LoVo (cell line): ENCODE measurements around the gene EFTUD2.
A peak's percentile ranks its signal among the peaks of the same experiment; 100 is the strongest.
"Not testable (repeated sequence)": the region's sequence is repeated elsewhere in the genome, so short reads cannot be mapped to it uniquely, and the experiment has no call there.

Source experiments
- DNase-seq: peaks from one replicate; pipeline ENCODE4 v3.0.0-alpha.2; 2016; ENCODE audit warnings: low spot score

Gene EFTUD2

DNA sequence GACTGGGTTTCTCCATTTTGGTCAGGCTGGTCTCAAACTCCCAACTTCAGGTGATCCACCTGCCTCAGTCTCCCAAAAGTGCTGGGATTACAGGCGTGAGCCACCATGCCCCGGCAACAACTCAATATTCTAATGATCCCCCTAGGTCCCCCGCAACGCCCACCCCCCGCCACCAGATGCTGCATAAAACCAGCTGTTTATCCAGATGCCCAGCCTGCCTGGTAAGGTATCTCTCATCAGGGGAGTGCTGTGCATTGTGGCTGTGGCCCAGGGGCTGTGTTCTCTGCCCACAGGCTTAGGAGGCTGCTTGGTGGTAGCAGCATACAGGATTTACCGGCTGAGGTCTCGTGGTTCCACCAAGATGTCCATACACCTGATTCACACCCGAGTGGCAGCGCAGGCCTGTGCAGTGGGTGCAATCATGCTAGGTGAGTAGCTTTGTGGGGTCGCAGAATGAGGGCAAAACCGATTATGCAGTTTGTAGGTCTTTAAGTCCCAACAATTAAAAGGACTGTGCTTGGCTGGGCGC is 50.2 kb downstream of the EFTUD2 start:
- DNase-seq = no peak

DNA sequence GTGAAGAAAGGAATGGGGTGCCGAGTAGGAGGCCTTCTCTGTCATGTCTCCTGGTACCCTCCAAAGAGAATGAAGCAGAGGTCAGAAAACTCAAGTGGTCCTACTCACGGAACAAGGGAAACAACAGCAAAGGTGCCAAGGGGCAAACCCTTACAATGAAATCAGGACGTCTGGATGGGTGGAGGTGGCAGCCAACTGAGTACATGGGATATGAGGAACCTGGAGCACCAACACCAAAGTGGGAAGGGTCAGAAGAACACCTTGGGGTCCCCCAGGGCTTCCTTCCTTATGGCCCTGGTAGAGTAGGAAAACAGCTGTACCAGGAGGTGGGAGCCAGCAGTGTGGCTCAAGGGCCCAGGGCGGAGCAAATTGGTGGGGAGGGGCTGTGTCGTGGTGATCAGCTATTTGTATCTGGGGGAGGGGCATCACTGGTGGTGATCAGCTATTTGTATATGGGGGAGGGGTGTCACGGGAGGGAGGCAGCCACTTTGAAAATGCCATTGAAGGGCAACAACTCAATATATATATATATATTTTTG is 50.9 kb downstream of the EFTUD2 start:
- DNase-seq = no peak

DNA sequence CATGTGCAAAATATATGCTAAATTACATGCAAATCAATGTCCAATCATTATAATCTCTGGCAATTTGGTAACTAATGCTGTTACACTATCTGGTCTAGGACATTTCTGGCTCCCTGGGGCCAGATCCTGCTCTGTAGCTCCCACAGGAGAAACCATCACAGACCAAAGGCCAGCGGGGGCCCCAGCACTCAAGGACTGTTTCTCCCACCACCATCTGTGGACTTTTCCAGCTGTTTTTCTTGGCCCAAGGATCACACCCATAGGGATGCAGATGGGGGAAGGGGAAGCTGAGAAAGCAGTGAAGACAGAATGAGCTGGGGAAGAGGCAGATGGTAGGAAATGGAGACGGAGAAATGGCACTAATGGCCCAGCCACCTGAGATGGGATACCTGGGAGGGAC is 51.7 kb downstream of the EFTUD2 start, which contains the start of gene HIGD1B:
HIGD1B (plus strand) TSS at position 298 of the 400 bp plus-strand sequence. CDS start 270 bp downstream, outside the sequence.
- DNase-seq = no peak

DNA sequence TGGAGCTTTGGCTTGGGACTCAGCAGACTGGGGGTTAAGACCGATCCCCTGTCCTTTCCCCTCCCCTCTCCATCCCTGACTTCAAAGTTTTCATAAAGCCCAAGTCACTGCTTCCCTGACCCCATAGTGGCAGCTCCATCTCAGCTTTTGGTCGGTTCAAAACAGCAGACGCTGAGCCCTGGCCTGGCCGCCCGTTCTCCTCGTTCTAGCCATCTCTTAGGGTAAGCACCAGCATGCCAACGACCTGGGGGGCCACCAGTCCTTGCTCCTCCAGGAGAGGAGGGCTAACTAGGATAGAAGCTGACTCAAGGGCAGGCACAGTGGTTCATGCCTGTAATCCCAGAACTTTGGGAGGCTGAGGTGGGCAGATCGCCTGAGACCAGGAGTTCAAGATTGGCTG is 53.0 kb downstream of the EFTUD2 start:
- no peak for DNase-seq

DNA sequence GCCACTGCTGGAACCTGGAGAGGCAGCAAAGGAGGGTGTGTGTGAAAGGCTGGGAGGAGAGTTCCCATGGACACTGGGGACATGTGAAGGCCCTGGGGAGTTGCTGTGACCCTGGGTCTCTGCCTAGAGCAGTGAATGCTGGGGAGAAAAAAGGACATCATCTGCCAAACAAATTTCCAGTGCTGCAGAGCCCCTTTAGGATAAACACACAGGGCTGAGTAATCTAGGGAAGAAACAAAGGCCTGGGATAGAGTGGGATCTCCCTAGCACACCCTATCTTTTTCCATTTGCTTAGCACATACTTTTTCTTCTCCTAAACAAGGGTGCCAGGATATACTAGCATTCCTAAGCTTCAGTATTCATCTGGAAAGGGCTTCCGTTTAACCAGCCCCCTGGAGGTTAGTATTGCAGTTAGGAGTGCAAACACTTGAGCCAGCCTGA is 54.8 kb downstream of the EFTUD2 start:
- no peak for DNase-seq

DNA sequence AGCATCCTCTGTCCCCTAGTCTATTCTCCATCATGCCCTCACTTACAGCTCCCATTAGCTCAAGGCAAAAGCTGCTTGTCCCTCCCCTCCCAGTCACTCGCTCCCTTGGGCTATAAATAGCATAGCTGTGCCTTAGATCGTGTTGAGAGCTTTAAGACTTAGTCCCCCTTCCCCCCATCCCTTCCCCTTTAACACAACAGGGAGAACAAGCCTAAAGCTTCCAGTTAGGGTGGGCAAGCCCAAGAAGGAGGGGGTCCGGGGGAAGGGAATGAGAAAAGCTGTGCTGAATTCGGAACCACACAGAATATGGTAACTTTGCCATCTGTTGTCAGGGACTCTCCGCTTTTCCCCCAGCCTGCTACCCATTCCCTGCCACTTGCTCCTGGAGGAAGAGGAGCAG is 56.5 kb downstream of the EFTUD2 start:
- no peak for DNase-seq

DNA sequence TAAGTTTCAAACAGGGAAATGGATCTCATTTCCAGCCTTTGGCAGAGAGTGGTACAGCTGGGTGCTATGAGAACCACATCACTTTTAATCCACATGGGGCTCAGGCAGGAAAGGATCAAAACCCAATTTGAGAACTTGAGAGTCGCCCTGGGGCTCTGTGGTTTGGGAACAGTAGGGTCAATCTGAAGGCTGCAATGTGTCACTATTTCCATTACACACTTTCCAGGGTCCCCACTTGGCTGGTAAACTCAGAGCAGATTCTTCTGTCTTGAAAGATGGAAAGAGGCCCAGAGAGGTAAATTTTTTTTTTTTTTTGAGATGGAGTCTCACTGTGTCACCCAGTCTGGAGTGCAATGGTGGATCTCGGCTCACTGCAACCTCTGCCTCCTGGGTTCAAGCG is 58.3 kb downstream of the EFTUD2 start:
- DNase-seq = no peak

DNA sequence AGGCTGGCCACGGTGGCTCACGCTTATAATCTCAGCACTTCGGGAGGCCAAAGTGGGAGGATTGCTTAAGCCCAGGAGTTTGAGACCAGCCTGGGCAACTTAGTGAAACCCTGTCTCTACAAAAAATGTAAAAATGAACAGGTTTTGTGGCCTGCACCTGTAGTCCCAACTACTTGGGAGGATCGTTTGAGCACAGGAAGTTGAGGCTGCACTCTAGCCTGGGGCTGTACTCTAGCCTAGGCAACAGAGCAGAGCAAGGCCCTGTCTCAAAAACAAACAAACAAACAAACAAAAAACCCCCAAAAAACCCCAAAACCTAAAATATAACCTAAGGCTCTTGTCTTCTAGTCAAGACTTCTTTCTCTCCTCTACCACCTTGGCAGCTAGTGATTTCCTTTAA is 59.0 kb downstream of the EFTUD2 start:
- no peak for DNase-seq

DNA sequence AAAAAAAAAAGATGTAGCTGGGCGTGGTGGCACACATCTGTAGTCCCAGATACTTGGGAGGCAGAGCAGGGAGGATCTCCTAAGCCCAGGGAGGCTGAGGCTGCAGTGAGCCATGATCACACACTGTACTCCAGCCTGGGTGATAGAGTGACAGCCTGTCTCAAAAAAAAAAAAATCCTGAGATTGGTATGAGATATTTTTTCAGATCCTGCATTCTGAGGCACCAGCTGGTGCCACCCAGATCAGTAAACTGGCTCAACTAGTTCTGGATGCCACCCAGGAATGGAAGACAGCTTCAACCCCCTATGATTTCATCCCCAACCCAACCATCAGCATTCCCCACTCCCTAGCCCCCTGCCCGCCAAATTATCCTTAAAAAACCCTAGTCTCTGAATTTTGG is 62.0 kb downstream of the EFTUD2 start:
- DNase-seq = no peak

DNA sequence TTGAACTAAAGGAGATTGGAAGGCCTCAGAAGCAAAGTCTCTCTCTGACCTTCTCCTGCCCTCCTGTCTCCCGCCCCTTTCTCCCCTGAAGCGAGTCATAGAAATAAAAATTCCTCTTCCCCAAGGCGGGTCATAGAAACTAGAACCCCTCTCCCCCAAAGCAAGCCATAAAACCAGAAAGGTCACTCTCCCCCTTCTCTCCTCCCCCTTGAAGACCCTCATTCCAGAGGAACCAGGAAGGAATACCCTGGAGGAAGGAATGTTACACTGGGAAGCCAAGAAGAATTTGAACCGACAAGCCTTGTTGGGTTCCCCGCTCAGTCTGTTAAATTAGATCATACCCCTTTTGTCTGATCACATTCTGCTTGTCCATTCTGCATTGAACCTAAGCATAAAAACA is 66.4 kb downstream of the EFTUD2 start:
- DNase-seq = no peak

DNA sequence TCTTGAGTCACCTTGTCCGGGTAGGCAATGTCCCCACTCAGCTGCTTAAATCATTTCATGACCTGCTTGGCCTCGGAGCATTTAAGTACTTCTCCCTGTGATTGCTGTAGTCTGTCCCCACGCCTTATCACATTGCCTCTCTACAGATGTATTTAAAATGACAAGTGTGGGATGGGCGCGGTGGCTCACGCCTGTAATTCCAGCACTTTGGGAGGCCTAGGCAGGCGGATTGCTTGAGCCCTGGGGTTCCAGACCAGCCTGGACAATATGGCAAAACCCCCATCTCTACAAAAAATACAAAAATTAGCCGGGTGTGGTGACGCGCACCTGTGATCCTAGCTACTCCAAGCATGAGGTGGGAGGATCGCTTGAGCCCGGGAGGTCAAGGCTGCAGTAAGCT is 67.9 kb downstream of the EFTUD2 start:
- DNase-seq = no peak

DNA sequence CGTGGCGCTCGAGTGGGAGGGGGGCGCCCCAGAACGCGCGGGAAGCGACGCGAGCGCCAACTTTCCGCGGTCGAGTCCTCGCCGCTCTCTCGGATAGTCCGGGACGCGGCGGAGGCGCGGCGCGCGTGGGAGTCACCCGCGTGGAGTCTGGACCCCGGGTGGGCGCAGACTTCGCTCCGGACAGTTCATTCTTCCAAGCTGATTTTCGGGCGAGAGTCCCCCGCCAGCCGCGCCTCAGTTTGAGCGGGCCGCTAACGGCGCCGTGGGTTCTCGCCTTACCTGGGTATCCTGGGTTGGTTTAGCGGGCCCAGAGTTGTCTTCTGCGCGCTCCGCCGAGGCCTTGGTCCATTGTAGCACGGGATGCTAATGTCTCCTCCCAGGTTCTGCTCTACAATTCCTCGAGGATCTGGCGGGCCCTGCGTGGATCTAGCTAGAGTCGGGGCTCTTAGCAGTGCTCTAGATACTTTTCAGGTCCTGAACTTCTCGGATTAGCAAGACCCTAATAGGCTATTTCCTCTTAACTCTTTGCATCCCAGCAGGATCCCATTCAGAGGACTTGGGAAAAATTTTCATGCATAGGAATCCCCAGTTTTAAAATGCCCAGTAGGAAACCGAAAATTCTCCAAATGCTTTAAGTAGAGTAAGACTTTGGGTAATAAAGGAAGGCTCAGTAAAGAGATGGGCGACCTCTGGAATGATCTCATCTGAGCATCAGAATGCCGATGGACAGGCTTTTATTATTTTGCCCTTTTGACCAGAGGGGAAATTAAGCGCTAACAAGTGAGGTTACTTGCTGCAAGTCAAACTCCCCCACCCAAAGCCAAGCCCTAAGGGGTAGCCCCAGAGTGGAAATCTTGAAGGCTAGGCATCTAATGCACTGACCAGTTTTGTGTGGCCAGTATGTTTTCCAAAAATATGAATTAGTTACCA is 68.6 kb downstream of the EFTUD2 start:
- DNase-seq = no peak

DNA sequence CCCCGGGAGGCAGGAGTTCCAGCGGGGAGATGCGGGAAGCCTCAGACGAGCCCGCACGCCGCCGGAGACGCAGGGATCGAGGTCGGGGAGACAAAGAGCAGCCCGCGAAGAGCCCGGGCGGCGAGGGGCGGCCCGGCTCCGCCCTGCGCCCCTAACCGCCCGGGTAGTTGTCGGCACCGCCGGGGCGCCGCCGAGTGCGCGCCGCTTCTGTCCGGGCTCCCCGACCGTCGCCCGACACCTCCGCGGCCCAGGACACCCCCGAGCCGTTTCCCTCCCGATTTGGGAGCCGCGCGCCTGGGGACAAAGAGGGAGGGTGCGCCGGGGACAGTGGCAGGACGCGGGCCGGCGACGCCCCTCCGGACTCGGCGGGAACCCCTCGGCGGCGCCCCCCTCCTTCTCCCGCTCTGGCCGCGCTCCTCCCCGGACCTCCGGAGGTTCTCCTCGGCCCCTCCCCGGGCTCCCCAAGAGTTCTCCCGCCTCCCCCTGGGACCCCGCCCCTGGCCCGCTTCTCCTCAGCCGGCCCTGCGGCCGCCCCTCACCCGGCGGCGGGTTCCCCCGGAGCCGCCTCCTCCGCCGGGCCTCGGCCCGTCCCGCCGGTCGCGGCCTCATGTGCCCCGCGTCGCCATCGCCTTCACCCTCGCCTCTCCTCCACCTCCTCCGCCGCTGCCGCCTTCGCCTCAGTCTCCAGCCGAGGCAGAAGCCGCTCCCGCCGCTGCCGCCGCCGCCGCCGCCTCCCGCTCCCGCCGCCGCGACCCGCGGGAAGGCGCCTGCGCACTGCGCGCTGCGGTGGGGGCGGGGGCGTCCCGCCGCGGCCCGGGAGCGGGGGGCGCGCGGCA is 69.5 kb downstream of the EFTUD2 start, which contains the start of gene GJC1:
GJC1 (minus strand) TSS at position 765 of the 836 bp plus-strand sequence. CDS start 24,470 bp downstream, outside the sequence.
- no peak for DNase-seq

DNA sequence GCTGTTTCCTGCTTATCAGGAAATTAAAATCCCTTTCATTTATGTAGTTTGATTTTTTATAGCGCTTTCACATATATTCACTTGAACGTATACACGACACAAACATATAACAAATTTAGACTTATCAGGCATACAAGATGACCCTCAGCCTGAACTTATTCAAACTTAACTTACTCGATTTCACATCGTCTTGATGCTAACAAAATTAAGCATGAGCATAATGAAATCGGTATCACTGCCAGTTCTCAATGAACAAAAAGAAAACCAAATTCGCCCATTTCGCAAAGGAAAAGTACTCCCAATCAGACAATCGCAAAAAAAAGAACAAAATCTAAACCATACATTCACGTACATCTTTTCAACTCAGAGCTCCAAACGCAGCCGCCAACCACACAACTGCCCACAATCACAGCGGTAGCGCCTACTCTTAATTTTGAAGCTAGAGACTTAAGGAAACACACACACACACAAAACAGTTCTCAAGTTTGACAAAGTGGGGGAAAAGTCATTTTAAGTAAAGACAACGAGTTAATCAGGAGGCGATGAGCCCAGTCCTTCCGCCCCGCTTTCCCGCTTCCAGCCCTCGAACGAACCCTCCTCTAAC is 70.2 kb downstream of the EFTUD2 start:
- DNase-seq = no peak

DNA sequence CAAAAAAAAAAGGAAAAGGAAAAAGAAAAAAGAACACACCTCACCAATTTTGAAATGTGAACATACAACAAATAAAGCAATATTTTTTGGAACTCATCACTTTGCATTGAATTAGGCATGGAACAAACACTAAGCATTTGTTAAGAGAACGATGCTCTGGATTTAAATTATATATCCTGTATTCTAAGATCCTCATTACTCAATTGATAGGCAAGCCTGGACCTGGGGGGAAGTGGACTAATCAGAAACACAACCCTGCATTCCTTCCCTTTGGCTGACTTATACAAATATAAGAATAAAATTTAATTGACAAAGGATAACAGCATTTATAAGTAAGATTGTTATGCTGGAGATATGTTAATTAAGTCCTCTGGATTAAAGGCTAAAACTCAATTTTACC is 71.4 kb downstream of the EFTUD2 start:
- DNase-seq = no peak

DNA sequence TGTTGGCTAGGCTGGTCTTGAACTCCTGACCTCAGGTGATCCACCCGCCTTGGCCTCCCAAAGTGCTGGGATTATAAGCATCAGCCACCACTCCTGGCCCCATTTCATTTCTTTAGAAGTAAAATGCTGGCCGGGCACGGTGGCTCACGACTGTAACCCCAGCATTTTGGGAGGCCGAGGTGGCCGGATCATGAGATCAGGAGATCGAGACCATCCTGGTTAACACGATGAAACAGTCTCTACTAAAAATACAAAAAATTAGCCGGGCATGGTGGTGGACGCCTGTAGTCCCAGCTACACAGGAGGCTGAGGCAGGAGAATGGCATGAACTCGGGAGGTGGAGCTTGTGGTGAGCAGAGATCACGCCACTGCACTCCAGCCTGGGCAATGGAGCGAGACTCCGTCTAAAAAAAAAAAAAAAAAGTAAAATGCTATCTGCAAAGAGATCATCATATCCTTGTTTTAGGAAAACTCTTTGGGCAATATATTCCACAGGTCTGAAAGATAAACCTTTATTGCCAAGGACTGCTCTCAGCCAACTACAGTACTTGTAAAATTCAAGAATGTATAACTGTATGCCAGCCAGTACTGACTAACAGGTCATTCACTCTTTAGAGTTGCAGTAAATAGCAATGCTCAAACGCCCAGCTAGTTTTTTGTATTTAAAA is 73.0 kb downstream of the EFTUD2 start:
- DNase-seq = no peak

DNA sequence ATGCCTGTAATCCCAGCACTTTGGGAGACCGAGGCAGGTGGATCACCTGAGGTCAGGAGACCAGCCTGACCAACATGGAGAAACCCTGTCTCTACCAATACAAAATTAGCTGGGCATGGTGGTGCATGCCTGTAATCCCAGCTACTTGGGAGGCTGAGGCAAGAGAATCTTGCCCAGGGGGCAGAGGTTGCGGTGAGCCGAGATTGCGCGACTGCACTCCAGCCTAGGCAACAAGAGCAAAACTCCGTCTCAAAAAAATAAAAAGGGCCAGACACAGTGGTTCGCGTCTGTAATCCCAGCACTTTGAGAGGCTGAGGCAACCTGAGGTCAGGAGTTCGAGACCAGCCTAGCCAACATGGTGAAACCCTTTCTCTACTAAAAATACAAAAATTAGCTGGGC is 74.0 kb downstream of the EFTUD2 start:
- not testable (repeated sequence) for DNase-seq

DNA sequence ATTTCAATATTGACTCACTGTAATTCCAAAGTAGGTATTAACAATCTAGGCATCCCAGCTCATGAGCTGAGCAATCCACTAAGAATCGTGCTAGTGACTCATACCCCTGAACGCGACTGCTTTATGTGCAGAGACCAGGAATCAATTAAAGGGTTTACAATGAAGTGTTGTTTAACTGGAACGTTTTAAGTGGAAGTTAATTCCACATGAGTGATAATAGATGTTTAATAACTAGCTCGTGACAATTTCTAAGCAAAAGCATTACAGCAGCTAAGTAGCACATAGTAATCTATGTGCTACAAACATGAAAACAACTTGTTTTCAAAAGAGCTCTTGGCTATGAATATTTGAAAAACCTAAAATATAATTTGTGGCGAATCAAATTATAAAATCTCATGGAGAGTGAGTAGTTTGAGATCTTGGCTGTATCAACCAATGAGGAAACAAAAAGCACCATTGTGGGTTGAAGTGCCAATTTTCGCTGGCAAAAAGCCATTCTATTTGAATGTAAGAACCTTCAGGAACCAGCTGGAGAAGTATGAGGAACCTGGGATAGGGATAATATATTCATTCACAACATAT is 78.5 kb downstream of the EFTUD2 start:
- peak; percentile 70 for DNase-seq

DNA sequence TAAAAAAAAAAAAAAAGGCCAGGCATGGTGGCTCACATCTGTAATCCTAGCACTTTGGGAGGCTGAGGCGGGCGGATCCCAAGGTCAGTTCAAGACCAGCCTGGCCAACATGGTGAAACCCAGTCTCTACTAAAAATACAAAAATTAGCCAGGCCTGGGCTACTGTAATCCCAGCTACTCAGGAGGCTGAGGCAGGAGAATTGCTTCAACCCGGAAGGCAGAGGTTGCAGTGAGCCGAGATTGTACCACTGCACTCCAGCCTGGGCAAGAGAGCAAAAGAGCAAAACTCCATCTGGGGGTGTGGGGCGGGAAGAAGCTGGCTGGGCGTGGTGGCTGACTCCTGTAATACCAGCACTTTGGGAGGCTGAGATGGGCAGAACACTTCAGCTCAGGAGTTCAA is 80.7 kb downstream of the EFTUD2 start:
- DNase-seq = not testable (repeated sequence)

DNA sequence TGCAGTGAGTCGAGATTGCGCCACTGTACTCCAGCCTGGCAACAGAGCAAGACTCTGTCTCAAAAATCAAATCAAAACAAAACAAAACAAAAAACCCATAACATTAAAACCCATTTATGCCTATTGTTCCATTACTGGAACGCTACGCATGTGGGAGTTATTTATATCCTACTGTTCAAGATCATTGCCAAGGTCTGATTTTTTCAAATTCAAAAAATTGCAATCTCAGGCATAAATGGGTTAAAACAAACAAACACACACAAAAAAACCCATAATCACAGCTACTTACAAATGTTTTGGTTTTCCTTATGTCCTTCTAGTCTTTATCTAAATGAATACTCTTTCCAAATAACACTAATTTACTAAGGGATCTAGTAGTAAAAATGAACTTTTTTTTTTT is 87.0 kb downstream of the EFTUD2 start:
- DNase-seq = no peak
